Thoracic aorta (tissue), 2 donors: Measurements from ENCODE around the gene LZTS3. TPM values are rescaled to one million over a fixed set of nuclear protein-coding genes. Genes with fewer than 3 reads are reported as not detected.

Experiments used
- ATAC-seq: fragments of 150-250 bp; one replicate; pipeline ENCODE4 v1.8.0; 2017; ENCODE audit warnings: low read depth; ENCODE audit not compliant: insufficient number of reproducible peaks, low FRiP score
- DNase-seq: peaks from one replicate; pipeline ENCODE4 v3.0.0-alpha.2; 2020; ENCODE audit warnings: low spot score
- H3K27ac ChIP-seq, 2 donors: fragments of 200-600 bp; sonication (generic); 1 replicate in 1 of 2; 2 replicates in 1 of 2; pipeline ENCODE4 v1.5.1; 2016; ENCODE audit warnings: mild to moderate bottlenecking in 2 of 2, moderate library complexity in 2 of 2
- H3K27me3 ChIP-seq: fragments of 200-600 bp; sonication (generic); replicated peaks from 2 replicates; pipeline ENCODE4 v1.6.0; 2016; ENCODE audit warnings: mild to moderate bottlenecking; ENCODE audit not compliant: insufficient read depth
- H3K36me3 ChIP-seq: fragments of 200-600 bp; sonication (generic); one replicate; pipeline ENCODE4 v1.5.1; 2016
- H3K4me1 ChIP-seq, 2 donors: fragments of 200-600 bp; sonication (generic); 1 replicate in 1 of 2; 2 replicates in 1 of 2; pipeline versions ENCODE4 v1.5.1 to v1.6.0; 2016; ENCODE audit warnings: low read depth in 2 of 2, mild to moderate bottlenecking in 1 of 2; ENCODE audit not compliant: control insufficient read depth in 1 of 2
- H3K4me3 ChIP-seq: fragments of 200-600 bp; sonication (generic); 2 replicates; pipeline ENCODE4 v1.5.1; 2016; ENCODE audit warnings: mild to moderate bottlenecking
- H3K9me3 ChIP-seq: fragments of 200-600 bp; sonication (generic); 2 replicates; pipeline ENCODE4 v1.5.1; 2016
- total RNA-seq, 2 donors: library from RNA; depleted of rRNA; stranded (reverse); fragments of >200 nt; gene quantifications; one replicate each; pipeline versions ENCODE4 v1.1.0 to v1.2.3, GENCODE V29; 2016
- TF ChIP-seq, protein P1 (sequence below): fragments of 200-600 bp; sonication (generic); IDR thresholded peaks from one replicate; pipeline ENCODE4 v1.5.1; 2019; ENCODE audit warnings: antibody characterized with exemption

The LZTS3 gene
- total RNA-seq, 2 donors from 2014 or later: 9.5 to 18.1 TPM

DNA sequence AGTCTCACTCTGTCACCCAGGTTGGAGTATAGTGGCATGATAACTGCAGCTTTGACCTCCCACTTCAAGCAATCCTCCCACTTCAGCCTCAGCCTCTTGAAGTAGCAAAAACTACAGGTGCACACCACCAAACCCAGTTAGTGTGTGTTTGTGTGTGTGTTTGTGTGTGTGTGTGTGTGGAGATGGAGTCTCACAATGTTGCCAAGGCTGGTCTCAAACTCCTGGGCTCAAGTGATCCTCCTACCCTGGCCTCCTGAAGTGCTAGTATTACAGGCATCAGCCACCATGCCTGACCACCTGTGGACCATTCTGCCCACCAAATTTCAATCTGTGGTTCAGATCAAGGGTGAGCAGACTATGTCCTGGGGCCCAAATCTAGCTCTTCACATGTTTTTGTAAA lies 22.4 kb downstream of the LZTS3 start:
- H3K4me1 ChIP-seq: peaks cover 12 to 26% of the 10 kb centered on the region in 2 donors
- no peak overlapping the region for H3K27ac ChIP-seq
- H3K9me3 ChIP-seq: no peaks in the 10 kb centered on the region
- H3K4me3 ChIP-seq: no peak overlapping the region
- ATAC-seq (no peak), DNase-seq (no peak)
- no peaks in the 10 kb centered on the region for H3K27me3 ChIP-seq
- H3K36me3 ChIP-seq: peaks cover 4% of the 10 kb centered on the region
- TF ChIP-seq, protein P1, sequence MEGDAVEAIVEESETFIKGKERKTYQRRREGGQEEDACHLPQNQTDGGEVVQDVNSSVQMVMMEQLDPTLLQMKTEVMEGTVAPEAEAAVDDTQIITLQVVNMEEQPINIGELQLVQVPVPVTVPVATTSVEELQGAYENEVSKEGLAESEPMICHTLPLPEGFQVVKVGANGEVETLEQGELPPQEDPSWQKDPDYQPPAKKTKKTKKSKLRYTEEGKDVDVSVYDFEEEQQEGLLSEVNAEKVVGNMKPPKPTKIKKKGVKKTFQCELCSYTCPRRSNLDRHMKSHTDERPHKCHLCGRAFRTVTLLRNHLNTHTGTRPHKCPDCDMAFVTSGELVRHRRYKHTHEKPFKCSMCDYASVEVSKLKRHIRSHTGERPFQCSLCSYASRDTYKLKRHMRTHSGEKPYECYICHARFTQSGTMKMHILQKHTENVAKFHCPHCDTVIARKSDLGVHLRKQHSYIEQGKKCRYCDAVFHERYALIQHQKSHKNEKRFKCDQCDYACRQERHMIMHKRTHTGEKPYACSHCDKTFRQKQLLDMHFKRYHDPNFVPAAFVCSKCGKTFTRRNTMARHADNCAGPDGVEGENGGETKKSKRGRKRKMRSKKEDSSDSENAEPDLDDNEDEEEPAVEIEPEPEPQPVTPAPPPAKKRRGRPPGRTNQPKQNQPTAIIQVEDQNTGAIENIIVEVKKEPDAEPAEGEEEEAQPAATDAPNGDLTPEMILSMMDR: no peak

DNA sequence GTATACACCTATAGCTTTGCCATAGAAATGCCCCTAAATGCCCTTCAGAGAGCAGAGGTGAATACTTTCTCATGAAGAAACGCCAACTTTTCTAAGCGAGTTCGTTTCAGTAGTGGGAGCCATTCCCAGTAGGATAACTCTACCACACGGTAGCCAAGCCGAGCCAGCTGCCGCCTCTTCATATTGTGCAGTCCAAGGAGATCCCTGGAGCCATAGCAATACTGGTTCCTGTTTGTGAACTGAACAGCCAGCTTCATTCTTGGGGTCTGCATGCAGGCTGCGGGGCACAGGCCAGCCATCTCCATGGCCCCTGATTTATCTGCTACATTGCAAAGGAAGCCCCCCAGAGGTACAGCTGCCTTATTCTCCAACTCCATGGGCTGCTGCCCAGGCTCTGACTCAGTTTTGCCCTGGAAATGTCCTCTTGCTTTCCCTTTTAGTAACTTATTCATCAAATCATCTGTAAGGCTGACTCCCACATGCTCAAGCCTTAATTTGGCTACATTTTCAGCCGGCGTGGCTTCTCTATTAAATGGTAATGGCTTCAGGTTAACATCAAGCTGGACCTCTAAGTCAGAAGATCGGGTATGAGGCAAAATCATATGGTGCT lies 26.5 kb downstream of the LZTS3 start:
- no peaks in the 10 kb centered on the region for H3K9me3 ChIP-seq
- TF ChIP-seq, protein P1: no peak
- H3K27ac ChIP-seq: no peak overlapping the region
- no peak for ATAC-seq
- H3K4me3 ChIP-seq: no peak overlapping the region
- H3K4me1 ChIP-seq: peaks cover 0 to 3% of the 10 kb centered on the region in 2 donors
- DNase-seq: no peak
- H3K27me3 ChIP-seq: no peaks in the 10 kb centered on the region
- H3K36me3 ChIP-seq: peaks cover 4% of the 10 kb centered on the region

DNA sequence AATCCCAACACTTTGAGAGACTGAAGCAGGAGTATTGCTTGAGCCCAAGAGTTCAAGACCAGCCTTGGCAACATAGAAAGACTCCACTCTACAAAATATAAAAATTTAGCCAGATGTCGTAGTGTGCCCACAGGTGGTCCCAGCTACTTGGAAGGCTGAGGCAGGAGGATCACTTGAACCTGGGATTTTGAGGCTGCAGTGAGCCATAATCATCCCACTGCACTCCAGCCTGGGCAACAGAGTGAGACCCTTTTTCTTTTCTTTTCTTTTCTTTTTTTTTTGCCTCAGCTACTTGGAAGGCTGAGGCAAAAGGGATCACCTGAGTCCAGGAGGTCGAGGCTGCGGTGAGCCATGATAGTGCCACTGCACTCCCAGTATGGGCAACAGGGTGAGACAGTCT lies 31.6 kb downstream of the LZTS3 start:
- DNase-seq: no peak
- no peak for ATAC-seq
- Histone ChIP-seq H3K27ac (no peak overlapping the region), H3K4me3 (no peak overlapping the region), H3K4me1 (no peaks in the 10 kb centered on the region), H3K9me3 (no peaks in the 10 kb centered on the region), H3K36me3 (no peaks in the 10 kb centered on the region), H3K27me3 (no peaks in the 10 kb centered on the region)
- TF ChIP-seq, protein P1: no peak

DNA sequence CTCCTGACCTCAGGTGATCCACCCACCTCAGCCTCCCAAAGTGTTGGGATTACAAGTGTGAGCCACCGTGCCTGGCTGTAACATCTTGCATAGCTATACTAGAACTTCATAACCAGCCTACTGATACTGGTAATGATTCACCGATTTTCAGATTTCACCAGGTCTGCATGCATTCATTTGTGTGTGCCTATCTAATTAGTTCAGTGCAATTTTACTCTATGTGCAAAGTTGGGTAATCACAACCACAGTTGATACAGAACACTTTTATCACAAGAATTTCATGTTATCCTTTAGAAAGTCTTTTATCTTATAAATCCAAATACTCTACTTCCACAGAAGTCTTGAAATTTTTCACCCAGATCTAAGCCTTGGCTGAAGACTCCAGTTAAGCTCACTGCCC lies 35.9 kb downstream of the LZTS3 start:
- Histone ChIP-seq H3K27ac (no peak overlapping the region), H3K27me3 (no peaks in the 10 kb centered on the region), H3K36me3 (no peaks in the 10 kb centered on the region), H3K9me3 (no peaks in the 10 kb centered on the region), H3K4me3 (no peak overlapping the region), H3K4me1 (no peaks in the 10 kb centered on the region)
- DNase-seq (no peak), ATAC-seq (no peak)
- TF ChIP-seq, protein P1: no peak

DNA sequence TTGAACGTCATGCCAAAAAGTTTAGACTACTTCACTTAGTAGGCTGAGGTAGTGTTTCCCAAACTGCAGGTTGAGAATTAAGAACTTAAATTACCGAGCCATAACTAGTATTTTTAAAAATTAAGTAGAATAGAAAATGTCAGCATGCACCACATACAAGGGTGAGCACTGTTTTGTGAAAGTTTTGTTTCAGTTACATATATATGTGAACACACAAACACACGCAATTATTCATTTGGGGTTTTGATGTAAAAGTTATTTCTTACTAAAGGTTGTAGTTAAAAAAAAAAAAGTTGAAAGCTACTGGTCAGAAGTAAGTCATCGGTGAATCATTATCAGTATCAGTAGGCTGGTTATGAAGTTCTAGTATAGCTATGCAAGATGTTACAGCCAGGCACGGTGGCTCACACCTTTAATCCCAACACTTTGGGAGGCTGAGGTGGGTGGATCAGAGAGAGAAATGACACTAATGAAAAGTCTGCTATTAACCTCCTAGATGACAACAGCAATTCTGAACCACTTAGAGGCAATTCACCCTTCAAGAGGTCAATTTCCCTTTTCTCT lies 37.8 kb downstream of the LZTS3 start:
- Histone ChIP-seq H3K9me3 (no peaks in the 10 kb centered on the region), H3K4me1 (no peaks in the 10 kb centered on the region), H3K27ac (no peak overlapping the region), H3K36me3 (no peaks in the 10 kb centered on the region), H3K27me3 (no peaks in the 10 kb centered on the region), H3K4me3 (no peak overlapping the region)
- TF ChIP-seq, protein P1: no peak
- DNase-seq (no peak), ATAC-seq (no peak)
